Measurements from ENCODE around the gene ZNF469.

GRCh38 chr16:88353691-88354090 lies 29.1 kb upstream of the ZNF469 start:
- TF ChIP-seq, protein P1, sequence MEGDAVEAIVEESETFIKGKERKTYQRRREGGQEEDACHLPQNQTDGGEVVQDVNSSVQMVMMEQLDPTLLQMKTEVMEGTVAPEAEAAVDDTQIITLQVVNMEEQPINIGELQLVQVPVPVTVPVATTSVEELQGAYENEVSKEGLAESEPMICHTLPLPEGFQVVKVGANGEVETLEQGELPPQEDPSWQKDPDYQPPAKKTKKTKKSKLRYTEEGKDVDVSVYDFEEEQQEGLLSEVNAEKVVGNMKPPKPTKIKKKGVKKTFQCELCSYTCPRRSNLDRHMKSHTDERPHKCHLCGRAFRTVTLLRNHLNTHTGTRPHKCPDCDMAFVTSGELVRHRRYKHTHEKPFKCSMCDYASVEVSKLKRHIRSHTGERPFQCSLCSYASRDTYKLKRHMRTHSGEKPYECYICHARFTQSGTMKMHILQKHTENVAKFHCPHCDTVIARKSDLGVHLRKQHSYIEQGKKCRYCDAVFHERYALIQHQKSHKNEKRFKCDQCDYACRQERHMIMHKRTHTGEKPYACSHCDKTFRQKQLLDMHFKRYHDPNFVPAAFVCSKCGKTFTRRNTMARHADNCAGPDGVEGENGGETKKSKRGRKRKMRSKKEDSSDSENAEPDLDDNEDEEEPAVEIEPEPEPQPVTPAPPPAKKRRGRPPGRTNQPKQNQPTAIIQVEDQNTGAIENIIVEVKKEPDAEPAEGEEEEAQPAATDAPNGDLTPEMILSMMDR (IDR thresholded peaks at IDR 0.05): no peak
- no peak for TF ChIP-seq POLR2A (IDR thresholded peaks at IDR 0.05)
